GM19239 (cell line): Measurements from ENCODE around the gene RBKS.
"Not testable (repeated sequence)": the region's sequence is repeated elsewhere in the genome, so short reads cannot be mapped to it uniquely, and the experiment has no call there.

Source experiments
- DNase-seq: peaks from one replicate; pipeline ENCODE4 v3.0.0; 2011; ENCODE audit warnings: low spot score; ENCODE audit not compliant: insufficient read length
- FAIRE-seq: peaks from 2 replicates; lab custom pipeline; 2011; peaks lifted over from hg19 to GRCh38; lab: Jason Lieb, UNC

RBKS gene

DNA sequence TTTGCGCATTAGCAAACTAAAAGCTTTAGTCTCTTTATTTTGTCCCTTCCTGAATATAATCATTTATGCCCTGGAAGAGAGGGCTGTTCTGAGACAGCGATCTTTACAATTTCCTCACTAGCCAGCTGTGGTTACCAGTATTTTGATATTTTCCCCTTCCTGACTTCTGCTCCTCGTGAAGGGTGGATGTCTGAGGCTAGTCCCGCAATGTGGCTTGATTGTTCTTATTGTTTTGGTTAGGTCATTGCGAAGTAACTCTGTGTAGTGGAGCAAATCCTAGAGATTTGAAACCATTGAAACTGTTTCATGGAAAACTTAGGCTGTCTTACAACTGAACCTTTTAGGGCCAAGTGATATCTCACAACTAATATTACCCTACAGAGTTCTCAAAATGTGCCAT lies 116.2 kb downstream of the RBKS start:
- FAIRE-seq = no peak
- no peak for DNase-seq

GRCh38 chr2:27772804-27773203 lies 117.4 kb downstream of the RBKS start:
- FAIRE-seq (no peak), DNase-seq (no peak)

GRCh38 chr2:27771548-27772335 lies 118.4 kb downstream of the RBKS start, which contains the start of gene MRPL33:
Gene MRPL33, plus strand, starts transcription at chr2:27771719. Its CDS starts 59 bp downstream, at chr2:27771778.
- peak; percentile 98 for FAIRE-seq
- peak; percentile 95 for DNase-seq

DNA sequence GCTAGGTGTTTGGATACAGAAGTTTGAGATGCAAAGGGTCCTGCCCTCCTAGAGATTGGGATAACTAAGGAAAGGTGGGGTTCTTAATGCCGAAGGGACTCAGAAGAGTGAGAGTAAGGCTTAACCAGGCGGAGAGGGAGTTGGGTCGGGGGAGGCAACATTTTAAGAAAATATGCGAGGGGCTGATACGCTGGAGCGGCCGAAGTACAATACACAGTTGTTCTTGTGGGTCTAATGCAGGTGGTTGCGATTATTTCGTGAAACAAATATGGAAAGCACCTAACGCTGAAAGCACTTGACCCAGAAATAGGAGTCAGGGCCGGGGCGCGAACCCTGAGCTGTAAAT lies 119.0 kb downstream of the RBKS start:
- no peak for FAIRE-seq
- no peak for DNase-seq

GRCh38 chr2:27766287-27766661 lies 123.9 kb downstream of the RBKS start:
- no peak for FAIRE-seq
- DNase-seq = no peak

DNA sequence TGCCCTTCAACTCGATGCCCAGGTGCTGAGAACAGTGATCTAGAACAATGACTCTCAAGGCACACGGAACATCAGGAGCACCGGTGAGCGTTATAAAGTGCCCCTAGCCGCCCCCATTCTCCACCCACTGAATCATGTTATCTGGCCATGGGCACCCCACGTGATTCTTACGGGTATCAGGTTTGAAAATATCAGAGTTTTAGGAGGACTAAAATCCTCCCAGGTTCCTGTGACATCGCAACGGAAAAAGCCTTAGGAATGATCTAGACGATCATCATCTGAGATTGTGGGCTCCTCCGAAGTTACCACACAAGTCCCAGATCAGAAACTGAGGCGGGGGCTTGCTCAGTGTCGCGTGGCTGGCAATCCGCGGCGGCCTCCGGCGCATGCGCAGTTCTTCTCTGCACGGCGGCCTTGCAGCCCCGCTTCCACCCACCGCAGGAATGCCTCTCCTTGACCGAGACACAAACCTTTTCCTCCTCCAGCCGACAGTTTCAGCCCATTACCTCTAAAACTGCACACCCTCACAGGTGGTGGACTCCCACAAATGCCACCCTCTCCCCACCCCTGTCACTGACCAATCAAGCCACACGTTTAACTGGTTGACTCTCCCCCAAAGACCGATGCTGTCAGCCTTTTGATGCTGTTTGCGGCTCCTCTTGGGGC lies 124.4 kb downstream of the RBKS start:
- DNase-seq (no peak), FAIRE-seq (no peak)

GRCh38 chr2:27764526-27764925 lies 125.7 kb downstream of the RBKS start:
- not testable (repeated sequence) for FAIRE-seq, DNase-seq

DNA sequence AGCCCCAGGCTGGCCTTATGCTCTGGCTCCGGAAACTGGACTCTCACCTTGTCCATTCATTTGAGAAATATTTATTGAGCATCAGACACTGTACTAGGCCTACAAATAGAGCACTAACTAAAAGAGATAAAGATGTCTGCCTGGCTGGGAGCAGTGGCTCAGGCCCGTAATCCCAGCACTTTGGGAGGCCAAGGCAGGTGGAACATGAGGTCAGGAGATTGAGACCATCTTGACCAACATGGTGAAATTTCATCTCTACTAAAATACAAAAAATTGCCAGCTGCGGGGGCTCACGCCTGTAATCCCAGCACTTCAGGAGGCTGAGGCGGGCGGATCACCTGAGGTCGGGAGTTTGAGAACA lies 126.3 kb downstream of the RBKS start:
- FAIRE-seq (no peak), DNase-seq (no peak)

GRCh38 chr2:27762951-27763906 lies 127.0 kb downstream of the RBKS start:
- no peak for DNase-seq
- FAIRE-seq = no peak

DNA sequence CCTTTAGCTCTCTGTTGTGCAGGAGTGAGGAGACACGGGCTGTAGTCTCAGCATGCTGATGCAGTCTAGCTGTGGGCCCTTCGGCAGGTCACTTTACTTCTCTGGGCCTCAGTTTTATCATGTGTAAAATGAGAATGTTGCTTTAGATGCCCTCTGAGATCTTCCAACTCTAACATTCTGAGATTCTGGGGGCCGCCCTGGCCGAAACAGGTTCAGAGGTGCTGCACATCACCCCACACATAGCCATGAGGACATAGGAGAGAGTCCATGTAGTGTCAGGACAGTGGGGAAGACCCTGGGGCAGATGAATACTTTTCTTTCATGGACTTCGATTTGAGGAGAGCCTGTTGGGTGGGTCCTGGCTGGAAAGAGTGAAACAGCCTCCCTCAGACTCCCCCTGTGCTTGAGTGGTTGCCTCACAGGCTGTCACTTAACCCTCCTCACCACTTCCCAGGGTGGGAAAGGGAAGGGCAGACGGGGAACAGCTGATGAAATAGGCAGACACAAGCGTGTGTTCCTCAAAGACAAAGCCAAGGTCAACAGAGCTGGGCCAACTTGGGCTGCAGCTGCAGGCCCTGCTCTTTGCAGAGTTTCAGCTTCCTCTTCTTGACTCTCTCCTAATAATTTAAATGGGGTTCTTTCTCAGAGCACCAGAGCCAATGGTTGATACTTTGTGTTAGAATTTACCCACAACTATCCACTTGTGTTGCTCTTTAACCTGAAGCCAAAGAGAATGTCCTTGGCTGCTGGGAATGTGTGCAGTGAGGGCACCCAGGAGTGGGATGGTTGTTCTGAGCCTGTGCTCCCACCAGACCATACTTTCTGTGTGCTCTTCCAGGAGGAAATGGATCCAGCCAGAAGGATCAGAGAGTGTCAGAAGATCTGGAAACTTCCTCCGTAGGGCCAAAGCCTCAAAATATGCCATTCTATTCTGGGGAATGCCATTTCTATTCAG lies 133.4 kb downstream of the RBKS start:
- FAIRE-seq = no peak
- no peak for DNase-seq

DNA sequence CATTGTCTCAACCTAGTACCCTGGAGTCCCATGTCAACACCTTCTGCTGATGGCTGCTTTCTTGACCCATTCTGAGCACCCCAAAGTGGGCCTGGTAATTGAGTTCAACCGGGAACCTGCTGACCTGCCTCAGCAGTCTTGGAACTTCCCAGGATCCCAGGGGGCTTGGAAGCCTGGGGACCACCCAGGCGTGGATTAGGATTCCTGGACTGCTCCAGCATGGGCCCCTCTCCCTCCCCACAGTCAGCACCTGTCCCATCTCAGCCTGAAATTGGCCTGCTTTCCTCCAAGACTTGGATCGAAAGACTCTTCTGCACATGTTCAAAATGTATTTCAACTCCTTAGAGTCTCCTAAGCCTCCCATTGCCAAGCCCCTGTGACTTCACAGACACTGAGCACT lies 134.1 kb downstream of the RBKS start:
- no peak for FAIRE-seq
- DNase-seq = no peak

DNA sequence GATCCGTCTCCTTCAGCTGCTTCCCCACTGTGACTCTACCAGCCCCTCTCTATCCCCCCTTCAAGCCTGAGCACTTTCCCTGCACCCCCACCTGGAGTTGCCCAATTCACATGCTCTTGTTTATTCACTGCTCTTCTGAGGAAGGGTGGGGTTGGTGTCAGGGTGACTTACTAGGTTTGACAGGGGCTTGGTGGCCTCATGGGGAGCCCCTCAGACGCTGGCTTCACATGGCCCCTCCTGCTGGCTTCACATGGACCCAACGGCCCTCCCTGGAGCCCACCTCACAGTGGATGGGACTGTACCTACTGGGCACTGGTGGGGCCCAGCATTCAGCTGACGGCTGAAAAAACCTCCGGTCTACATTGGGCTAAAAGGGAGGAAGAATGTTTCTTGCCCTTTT lies 135.4 kb downstream of the RBKS start:
- DNase-seq = no peak
- FAIRE-seq = no peak

GRCh38 chr2:27754138-27754588 lies 136.0 kb downstream of the RBKS start:
- FAIRE-seq (no peak), DNase-seq (peak; percentile 35)

- no peak for DNase-seq
- FAIRE-seq = no peak
Measured at GRCh38 chr2:27752551-27753237, 137.5 kb downstream of the RBKS start.

- FAIRE-seq (no peak), DNase-seq (no peak)
Measured at GRCh38 chr2:27751377-27751776, 138.8 kb downstream of the RBKS start.

- not testable (repeated sequence) for DNase-seq, FAIRE-seq
Measured at GRCh38 chr2:27748803-27749554, 141.2 kb downstream of the RBKS start.

GRCh38 chr2:27747827-27748352 lies 142.3 kb downstream of the RBKS start:
- FAIRE-seq (no peak), DNase-seq (no peak)

- FAIRE-seq (no peak), DNase-seq (no peak)
Measured at GRCh38 chr2:27746325-27746724, 143.9 kb downstream of the RBKS start.
